ENCODE results near the gene PDSS2.

DNA sequence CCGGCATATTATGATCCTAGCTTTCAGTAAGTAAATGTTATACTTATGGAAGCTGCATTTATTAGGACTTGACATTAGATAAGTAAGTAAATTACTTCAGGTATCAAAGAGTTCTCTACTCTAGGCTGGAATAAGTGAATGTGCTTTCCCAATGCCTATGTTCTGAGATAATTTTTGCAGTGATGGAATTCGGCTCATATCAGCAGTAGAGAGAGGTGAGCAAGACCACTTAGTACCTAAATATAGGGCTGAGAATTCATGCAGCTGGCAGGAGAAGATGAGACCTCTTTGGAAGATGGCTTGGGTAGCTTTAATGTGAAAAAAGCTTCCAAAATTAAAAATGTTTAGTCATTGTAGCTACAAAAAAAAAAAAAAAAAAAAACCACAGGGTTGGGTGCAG is 330.8 kb downstream of the PDSS2 start:
- no peak for TF ChIP-seq CTCF (IDR thresholded peaks at IDR 0.05 in 8 of 11, conservative IDR thresholded peaks at IDR 0.05 in 3 of 11)
- no peak for TF ChIP-seq POLR2AphosphoS5 (IDR thresholded peaks at IDR 0.05)
